ENCODE measurements around the gene NAA10. TPM values are rescaled to one million over a fixed set of nuclear protein-coding genes. Genes with fewer than 3 reads are reported as not detected.

NAA10 gene
- polyA plus RNA-seq, 4 donors: 46.8 to 83.0 (median 58.6) TPM

GRCh38 chrX:153885968-153886903 is 48.6 kb downstream of the NAA10 start, which contains the start of gene L1CAM:
L1CAM (minus strand) TSS chrX:153886173; CDS start chrX:153875836, 10,337 bp downstream.
- DNase-seq (ENCODE audit: low read depth in 4 of 4, low spot score in 3 of 4): no peak

- DNase-seq (ENCODE audit: low read depth in 4 of 4, low spot score in 3 of 4): no peak
These were observed 49.5 kb downstream of the NAA10 start for GRCh38 chrX:153885208-153885787.

DNA sequence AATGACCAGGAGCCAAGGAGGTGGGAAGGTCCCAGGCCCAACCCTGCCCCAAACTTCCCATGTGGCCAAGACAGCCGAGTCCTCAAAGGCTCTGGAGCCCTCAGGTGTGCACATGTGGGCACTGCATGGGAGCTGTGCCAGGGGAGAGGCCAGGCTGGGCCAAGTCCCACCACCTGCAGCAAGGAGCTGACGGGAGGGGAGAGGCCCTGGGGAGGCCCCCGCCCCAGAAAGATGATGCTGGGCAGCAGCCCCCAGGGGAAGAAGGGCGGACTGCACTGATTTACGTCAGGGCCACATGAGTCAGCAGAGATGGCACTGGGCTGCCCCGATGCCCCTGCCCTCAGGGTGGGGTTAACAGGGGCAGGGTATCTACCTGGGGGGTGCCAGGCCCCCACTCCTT is 50.2 kb downstream of the NAA10 start:
- no peak for DNase-seq (ENCODE audit: low read depth in 4 of 4, low spot score in 3 of 4)

GRCh38 chrX:153884136-153884535 is 50.7 kb downstream of the NAA10 start:
- DNase-seq (ENCODE audit: low read depth in 4 of 4, low spot score in 3 of 4): no peak

DNA sequence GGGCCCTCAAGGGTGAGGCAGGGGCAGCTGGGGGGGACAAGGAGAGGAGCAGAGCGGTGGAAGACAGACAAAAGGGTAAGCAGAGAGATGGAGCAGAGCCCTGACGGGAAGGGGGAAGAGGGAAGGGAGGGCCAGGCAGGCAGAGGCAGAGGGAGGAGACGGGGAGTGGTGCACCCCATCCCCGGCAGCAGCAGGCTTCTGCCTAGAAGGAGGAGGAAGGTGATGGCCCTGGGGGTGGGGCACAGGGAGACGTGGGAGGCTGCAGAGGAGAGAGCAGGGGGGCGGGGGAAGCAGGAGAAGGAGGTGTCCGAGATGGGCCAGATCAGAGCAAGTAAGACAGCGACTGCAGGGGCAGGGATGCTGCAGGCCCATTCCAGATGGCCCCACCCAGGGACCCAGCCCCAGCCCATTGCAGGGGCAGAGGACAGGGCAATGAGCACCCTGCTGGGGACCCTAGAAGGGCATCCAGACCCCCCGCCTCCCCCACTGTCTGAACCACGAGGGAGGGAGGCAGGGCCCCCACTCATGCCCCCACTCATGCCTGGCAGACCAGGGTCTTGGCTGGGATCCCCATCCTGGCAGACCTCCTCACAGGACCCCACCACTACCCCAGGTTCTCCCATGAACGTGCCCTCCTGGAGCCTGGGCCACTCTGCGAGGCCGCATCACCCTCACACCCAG is 51.5 kb downstream of the NAA10 start:
- DNase-seq (ENCODE audit: low read depth in 4 of 4, low spot score in 3 of 4): no peak

- DNase-seq (ENCODE audit: low read depth in 4 of 4, low spot score in 3 of 4): no peak
These were observed 52.3 kb downstream of the NAA10 start for GRCh38 chrX:153882557-153882956.

DNA sequence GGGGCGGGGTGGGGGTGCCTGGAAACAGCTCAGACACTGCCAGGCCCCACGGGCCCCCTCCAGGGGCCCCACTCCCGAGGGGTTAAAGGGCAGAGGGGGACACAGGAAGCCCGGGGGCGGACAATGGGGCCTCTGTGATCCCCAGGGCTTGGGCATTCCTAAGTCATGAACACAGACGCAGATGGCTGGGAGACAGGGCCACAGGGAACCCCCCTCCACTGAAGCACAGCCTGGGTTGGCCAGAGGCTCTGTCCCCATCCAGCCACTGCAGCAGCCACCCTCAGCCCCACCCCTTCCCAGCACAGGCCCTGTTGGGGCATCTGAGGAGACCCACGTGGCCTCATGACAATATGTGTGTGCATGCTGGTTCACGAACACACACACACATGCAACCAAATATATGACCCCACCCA is 52.7 kb downstream of the NAA10 start:
- DNase-seq (ENCODE audit: low read depth in 4 of 4, low spot score in 3 of 4): no peak

- DNase-seq (ENCODE audit: low read depth in 4 of 4, low spot score in 3 of 4): no peak
These were observed 53.6 kb downstream of the NAA10 start for GRCh38 chrX:153881281-153881680.

DNA sequence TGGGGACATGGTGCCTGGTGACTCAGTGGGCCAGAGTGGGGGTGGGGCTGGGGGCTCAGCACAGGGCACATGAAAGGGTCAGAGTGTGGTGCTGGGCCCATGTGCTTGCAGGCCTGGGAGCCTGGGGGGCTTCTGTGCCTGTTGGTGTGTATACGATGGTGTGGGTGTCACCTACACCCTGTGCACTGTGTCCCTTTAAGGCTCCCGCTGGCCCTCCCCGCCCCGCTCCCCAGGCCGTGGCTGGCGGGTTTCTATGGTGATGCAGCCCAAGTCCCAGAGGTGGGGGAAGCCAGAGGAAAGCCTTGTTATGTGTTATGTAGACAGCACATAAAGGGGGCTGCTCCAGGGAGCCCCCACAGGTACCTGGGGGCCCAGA is 54.4 kb downstream of the NAA10 start:
- no peak for DNase-seq (ENCODE audit: low read depth in 4 of 4, low spot score in 3 of 4)

DNA sequence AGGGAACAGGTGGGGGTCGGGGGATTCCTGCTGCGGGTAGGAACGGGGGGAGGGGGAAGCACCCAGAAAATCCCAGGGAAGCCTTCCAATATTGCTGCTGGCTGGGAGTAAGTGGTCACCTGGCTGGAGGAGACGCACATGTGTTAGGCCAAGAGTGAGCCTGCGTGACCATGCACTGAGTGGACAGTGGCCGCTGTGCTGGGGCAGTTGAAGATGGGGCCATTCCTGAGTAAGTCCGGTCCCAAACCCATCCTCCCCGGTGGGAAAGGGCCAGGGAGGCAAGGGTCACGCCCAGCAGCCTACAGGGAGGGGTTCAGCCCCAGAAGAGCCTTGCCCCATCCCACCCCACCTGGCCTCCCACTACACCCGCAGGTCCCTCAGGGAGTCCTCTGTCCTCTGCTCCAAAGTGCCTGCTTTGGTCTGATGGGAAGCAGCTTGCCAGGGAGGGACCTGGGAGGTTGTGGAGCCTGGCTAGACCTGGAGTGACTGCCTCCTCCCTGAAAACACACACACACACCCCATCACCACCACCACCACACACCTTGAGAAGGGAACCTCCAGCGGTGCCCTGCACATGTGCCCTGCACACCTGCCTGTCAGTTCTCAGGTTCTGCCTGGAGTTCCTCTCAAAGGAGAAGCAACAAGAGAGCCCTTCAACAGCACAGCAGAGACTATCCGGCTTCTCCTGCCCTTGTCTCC is 54.9 kb downstream of the NAA10 start:
- DNase-seq (ENCODE audit: low read depth in 4 of 4, low spot score in 3 of 4): no peak

Other genes starting within 250 kb of the NAA10 start
- gene SLC6A8, start 247.1 kb downstream of the NAA10 start, polyA plus RNA-seq (ENCODE audit: insufficient read length in 4 of 4): 10 to 100 TPM; 16.8 to 64.5 (median 46.2) TPM
- gene BCAP31, start 210.7 kb downstream of the NAA10 start, polyA plus RNA-seq (ENCODE audit: insufficient read length in 4 of 4): 100 to 1,000 TPM; 100 to 199 (median 181) TPM
- gene ABCD1, start 210.2 kb downstream of the NAA10 start, polyA plus RNA-seq (ENCODE audit: insufficient read length in 4 of 4): 1 to 10 TPM; 7.0 to 9.6 (median 8.0) TPM
- gene PLXNB3, start 170.8 kb downstream of the NAA10 start, polyA plus RNA-seq (ENCODE audit: insufficient read length in 4 of 4): 1 to 10 TPM in 3 of 4 donors, under 1 TPM in 1; 0.76 to 2.1 (median 1.5) TPM
- gene SRPK3, start 154.0 kb downstream of the NAA10 start, polyA plus RNA-seq (ENCODE audit: insufficient read length in 4 of 4): 1 to 10 TPM in 3 of 4 donors, under 1 TPM in 1; 0.65 to 6.7 (median 1.9) TPM
- 10 to 100 TPM; 59.4 to 95.2 (median 71.3) TPM for gene IDH3G, start 140.7 kb downstream of the NAA10 start, polyA plus RNA-seq (ENCODE audit: insufficient read length in 4 of 4)
- 100 to 1,000 TPM; 133 to 167 (median 150) TPM for gene SSR4, start 140.4 kb downstream of the NAA10 start, polyA plus RNA-seq (ENCODE audit: insufficient read length in 4 of 4)
- gene PDZD4, start 104.5 kb downstream of the NAA10 start, polyA plus RNA-seq (ENCODE audit: insufficient read length in 4 of 4): 10 to 100 TPM in 2 of 4 donors, 1 to 10 TPM in 2; 6.9 to 13.7 (median 9.6) TPM
- gene L1CAM, start 48.9 kb downstream of the NAA10 start, polyA plus RNA-seq (ENCODE audit: insufficient read length in 4 of 4): 10 to 100 TPM in 3 of 4 donors, 1 to 10 TPM in 1; 1.9 to 67.6 (median 44.6) TPM
- 1 to 10 TPM in 3 of 4 donors, under 1 TPM in 1; 0.15 to 6.1 (median 1.9) TPM for gene AVPR2, start 30.4 kb downstream of the NAA10 start, polyA plus RNA-seq (ENCODE audit: insufficient read length in 4 of 4)
- 10 to 100 TPM; 16.5 to 52.7 (median 23.7) TPM for gene ARHGAP4, start 8.8 kb downstream of the NAA10 start, polyA plus RNA-seq (ENCODE audit: insufficient read length in 4 of 4)
- gene RENBP, start 9.6 kb upstream of the NAA10 start, polyA plus RNA-seq (ENCODE audit: insufficient read length in 4 of 4): 10 to 100 TPM in 3 of 4 donors, 1 to 10 TPM in 1; 5.4 to 22.3 (median 14.5) TPM
- gene HCFC1, start 36.8 kb upstream of the NAA10 start, polyA plus RNA-seq (ENCODE audit: insufficient read length in 4 of 4): 10 to 100 TPM; 38.1 to 49.9 (median 42.2) TPM
- 1 to 10 TPM; 4.4 to 9.1 (median 5.2) TPM for gene TMEM187, start 37.7 kb upstream of the NAA10 start, polyA plus RNA-seq (ENCODE audit: insufficient read length in 4 of 4)
- gene IRAK1, start 84.9 kb upstream of the NAA10 start, polyA plus RNA-seq (ENCODE audit: insufficient read length in 4 of 4): 10 to 100 TPM; 34.7 to 67.0 (median 44.6) TPM
- gene MECP2, start 162.7 kb upstream of the NAA10 start, polyA plus RNA-seq (ENCODE audit: insufficient read length in 4 of 4): 10 to 100 TPM; 23.2 to 31.9 (median 29.7) TPM
- gene OPN1LW, start 209.2 kb upstream of the NAA10 start, polyA plus RNA-seq (ENCODE audit: insufficient read length in 4 of 4): not detected
- not detected for gene OPN1MW, start 247.6 kb upstream of the NAA10 start, polyA plus RNA-seq (ENCODE audit: insufficient read length in 4 of 4)